ENCODE data around the gene COLGALT1. TPM values are rescaled to one million over a fixed set of nuclear protein-coding genes. Genes with fewer than 3 reads are reported as not detected.
"Not testable (repeated sequence)": the region's sequence is repeated elsewhere in the genome, so short reads cannot be mapped to it uniquely, and the experiment has no call there.

The COLGALT1 gene
- total RNA-seq, 1 experiment from 2014 or later = 49.5 TPM

- no peaks in the 10 kb centered on the region for H3K36me3 ChIP-seq (replicated peaks; ENCODE audit: control insufficient read depth, insufficient read depth, low read length)
- no peak overlapping the region for H3K4me3 ChIP-seq (ENCODE audit: insufficient read depth, low read depth, low read length)
- no peak for DNase-seq
- peaks cover 6% of the 10 kb centered on the region for H3K27me3 ChIP-seq (ENCODE audit: control insufficient read depth, insufficient read depth, low read length)
These were observed 12.5 kb upstream of the COLGALT1 start for GRCh38 chr19:17542793-17543582.

- H3K27me3 ChIP-seq (ENCODE audit: control insufficient read depth, insufficient read depth, low read length) = peaks cover 1% of the 10 kb centered on the region; the same call in 1 of the 2 replicates
- no peak for DNase-seq
- H3K36me3 ChIP-seq (replicated peaks; ENCODE audit: control insufficient read depth, insufficient read depth, low read length) = no peaks in the 10 kb centered on the region
- no peak overlapping the region for H3K4me3 ChIP-seq (ENCODE audit: insufficient read depth, low read depth, low read length)
These were observed 11.5 kb upstream of the COLGALT1 start for GRCh38 chr19:17543986-17544385.

GRCh38 chr19:17544418-17544817, 11.0 kb upstream of the COLGALT1 start:
- H3K4me3 ChIP-seq (ENCODE audit: insufficient read depth, low read depth, low read length) = no peak overlapping the region
- DNase-seq = no peak
- H3K27me3 ChIP-seq (ENCODE audit: control insufficient read depth, insufficient read depth, low read length) = no peaks in the 10 kb centered on the region
- no peaks in the 10 kb centered on the region for H3K36me3 ChIP-seq (replicated peaks; ENCODE audit: control insufficient read depth, insufficient read depth, low read length)

- no peak overlapping the region for H3K4me3 ChIP-seq (ENCODE audit: insufficient read depth, low read depth, low read length)
- no peak for DNase-seq
- no peaks in the 10 kb centered on the region for H3K27me3 ChIP-seq (ENCODE audit: control insufficient read depth, insufficient read depth, low read length)
- no peaks in the 10 kb centered on the region for H3K36me3 ChIP-seq (replicated peaks; ENCODE audit: control insufficient read depth, insufficient read depth, low read length)
These were observed 7.3 kb upstream of the COLGALT1 start for GRCh38 chr19:17548145-17548544.

GRCh38 chr19:17549085-17549740, 6.2 kb upstream of the COLGALT1 start:
- Histone ChIP-seq H3K36me3 (replicated peaks; ENCODE audit: control insufficient read depth, insufficient read depth, low read length) (no peaks in the 10 kb centered on the region), H3K4me3 (ENCODE audit: insufficient read depth, low read depth, low read length) (no peak overlapping the region), H3K27me3 (ENCODE audit: control insufficient read depth, insufficient read depth, low read length) (no peaks in the 10 kb centered on the region)
- no peak for DNase-seq

GRCh38 chr19:17550076-17550667, 5.3 kb upstream of the COLGALT1 start:
- Histone ChIP-seq H3K4me3 (ENCODE audit: insufficient read depth, low read depth, low read length) (no peak overlapping the region), H3K36me3 (replicated peaks; ENCODE audit: control insufficient read depth, insufficient read depth, low read length) (no peaks in the 10 kb centered on the region), H3K27me3 (ENCODE audit: control insufficient read depth, insufficient read depth, low read length) (no peaks in the 10 kb centered on the region)
- no peak for DNase-seq

- H3K27me3 ChIP-seq (ENCODE audit: control insufficient read depth, insufficient read depth, low read length) = not testable (repeated sequence)
These were observed 2.7 kb upstream of the COLGALT1 start for GRCh38 chr19:17552735-17553134.

GRCh38 chr19:17553256-17553655, 2.2 kb upstream of the COLGALT1 start:
- H3K27me3 ChIP-seq (ENCODE audit: control insufficient read depth, insufficient read depth, low read length) = no peaks in the 10 kb centered on the region
- H3K36me3 ChIP-seq (replicated peaks; ENCODE audit: control insufficient read depth, insufficient read depth, low read length) = no peaks in the 10 kb centered on the region
- DNase-seq = no peak
- no peak overlapping the region for H3K4me3 ChIP-seq (ENCODE audit: insufficient read depth, low read depth, low read length)

More at GRCh38 chr19:17552735-17553134, 2.7 kb upstream of the COLGALT1 start:
- not testable (repeated sequence) for H3K36me3 ChIP-seq (replicated peaks; ENCODE audit: control insufficient read depth, insufficient read depth, low read length); H3K4me3 ChIP-seq (ENCODE audit: insufficient read depth, low read depth, low read length); DNase-seq

GRCh38 chr19:17554968-17555479, 425 bp upstream of the COLGALT1 start:
- H3K27me3 ChIP-seq (ENCODE audit: control insufficient read depth, insufficient read depth, low read length) = no peaks in the 10 kb centered on the region
- DNase-seq = no peak
- peaks cover 2% of the 10 kb centered on the region for H3K36me3 ChIP-seq (replicated peaks; ENCODE audit: control insufficient read depth, insufficient read depth, low read length)
- H3K4me3 ChIP-seq (ENCODE audit: insufficient read depth, low read depth, low read length) = peak overlapping the region; percentile 98

- Histone ChIP-seq H3K36me3 (replicated peaks; ENCODE audit: control insufficient read depth, insufficient read depth, low read length) (peaks cover 2% of the 10 kb centered on the region), H3K27me3 (ENCODE audit: control insufficient read depth, insufficient read depth, low read length) (no peaks in the 10 kb centered on the region), H3K4me3 (ENCODE audit: insufficient read depth, low read depth, low read length) (peak overlapping the region; percentile 98)
- DNase-seq = peak; percentile 84
These were observed 722 bp downstream of the COLGALT1 start for GRCh38 chr19:17555929-17556813.

GRCh38 chr19:17556995-17557394, 1.5 kb downstream of the COLGALT1 start:
- Histone ChIP-seq H3K27me3 (ENCODE audit: control insufficient read depth, insufficient read depth, low read length) (no peaks in the 10 kb centered on the region), H3K36me3 (replicated peaks; ENCODE audit: control insufficient read depth, insufficient read depth, low read length) (peaks cover 2% of the 10 kb centered on the region), H3K4me3 (ENCODE audit: insufficient read depth, low read depth, low read length) (no peak overlapping the region)
- no peak for DNase-seq

- DNase-seq = no peak
- Histone ChIP-seq H3K4me3 (ENCODE audit: insufficient read depth, low read depth, low read length) (no peak overlapping the region), H3K36me3 (replicated peaks; ENCODE audit: control insufficient read depth, insufficient read depth, low read length) (peaks cover 2% of the 10 kb centered on the region), H3K27me3 (ENCODE audit: control insufficient read depth, insufficient read depth, low read length) (no peaks in the 10 kb centered on the region)
These were observed 2.0 kb downstream of the COLGALT1 start for GRCh38 chr19:17557466-17557865.

GRCh38 chr19:17560205-17560595, 4.8 kb downstream of the COLGALT1 start:
- DNase-seq = no peak
- Histone ChIP-seq H3K27me3 (ENCODE audit: control insufficient read depth, insufficient read depth, low read length) (no peaks in the 10 kb centered on the region), H3K36me3 (replicated peaks; ENCODE audit: control insufficient read depth, insufficient read depth, low read length) (peaks cover 4% of the 10 kb centered on the region), H3K4me3 (ENCODE audit: insufficient read depth, low read depth, low read length) (no peak overlapping the region)

GRCh38 chr19:17562097-17562496, 6.6 kb downstream of the COLGALT1 start:
- Histone ChIP-seq H3K36me3 (replicated peaks; ENCODE audit: control insufficient read depth, insufficient read depth, low read length) (peaks cover 4% of the 10 kb centered on the region), H3K27me3 (ENCODE audit: control insufficient read depth, insufficient read depth, low read length) (no peaks in the 10 kb centered on the region), H3K4me3 (ENCODE audit: insufficient read depth, low read depth, low read length) (no peak overlapping the region)
- DNase-seq = no peak

Measured in H7 (cell line).